Pulmonary artery endothelial cell (primary cell): ENCODE data around the gene RFX8. TPM values are rescaled to one million over a fixed set of nuclear protein-coding genes. Genes with fewer than 3 reads are reported as not detected.
"Not testable (repeated sequence)": the region's sequence is repeated elsewhere in the genome, so short reads cannot be mapped to it uniquely, and the experiment has no call there.

Experiments
- DNase-seq: peaks from one replicate; pipeline ENCODE4 v3.0.0-alpha.2; 2011; ENCODE audit warnings: low read depth, low spot score
- total RNA-seq: library from RNA; depleted of rRNA; stranded (reverse); fragments of >200 nt; gene quantifications from 2 replicates; pipeline ENCODE4 v1.2.3, GENCODE V29; 2014

RFX8 gene
- total RNA-seq, 1 donor from 2014 or later, result 0.66 TPM

DNA sequence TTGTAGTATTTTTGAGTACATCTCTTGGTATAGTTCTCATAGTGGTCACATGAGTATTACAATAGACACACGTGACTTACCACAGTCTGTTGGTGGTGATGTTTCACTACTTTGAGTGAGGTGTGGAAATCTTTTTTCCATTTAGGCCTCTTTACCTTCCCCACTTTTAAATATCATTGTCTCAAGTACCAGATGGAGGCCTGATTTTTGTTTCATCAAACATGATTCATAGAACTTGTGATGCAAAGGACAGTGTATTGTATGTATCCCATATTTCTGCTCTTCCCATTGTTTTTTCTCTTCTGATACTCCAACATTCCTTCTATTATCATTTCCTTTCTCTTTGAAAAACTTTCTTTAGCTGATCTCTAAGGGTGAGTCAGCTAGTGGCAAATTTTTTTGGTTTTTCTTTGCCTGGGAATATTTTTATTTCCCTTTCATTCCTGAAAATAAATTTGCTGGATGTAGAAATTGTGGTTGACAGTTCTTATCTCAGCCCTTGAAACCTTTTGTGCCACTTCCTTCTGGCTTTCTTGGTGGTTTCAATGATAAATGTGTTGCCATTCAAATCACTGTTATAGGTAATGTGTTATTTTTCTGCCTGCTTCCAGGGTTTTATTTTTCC is 32.8 kb downstream of the RFX8 start:
- DNase-seq, result peak; percentile 20

DNA sequence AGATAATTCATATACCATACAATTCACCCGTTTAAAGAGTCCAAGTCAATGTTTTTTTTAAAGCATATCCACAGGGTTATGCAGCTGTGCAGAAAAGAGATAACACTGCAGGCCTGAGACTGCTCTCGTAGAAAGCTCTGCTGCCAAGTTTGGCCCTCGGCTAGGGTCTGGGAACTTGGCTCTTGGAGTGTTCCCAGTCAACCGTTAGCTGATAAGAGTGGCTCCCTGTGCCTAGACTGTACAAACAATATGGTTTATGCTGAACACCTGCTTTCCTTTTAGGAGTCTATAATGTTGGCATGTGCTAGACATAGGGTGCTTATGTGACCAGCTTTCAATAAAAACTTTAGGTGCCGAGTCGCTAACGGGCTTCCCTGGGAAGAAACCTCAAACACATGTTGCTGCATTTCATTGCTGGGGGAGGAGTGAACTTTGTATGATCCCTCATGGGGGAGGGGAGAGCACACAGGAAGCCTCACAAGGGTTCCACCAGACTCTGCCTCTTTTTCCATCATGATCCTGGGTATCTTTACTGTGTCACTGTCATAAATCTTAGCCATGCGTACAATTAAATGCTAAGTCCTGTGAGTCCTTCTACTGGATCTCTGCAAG is 34.7 kb downstream of the RFX8 start:
- DNase-seq, result peak; percentile 46

DNA sequence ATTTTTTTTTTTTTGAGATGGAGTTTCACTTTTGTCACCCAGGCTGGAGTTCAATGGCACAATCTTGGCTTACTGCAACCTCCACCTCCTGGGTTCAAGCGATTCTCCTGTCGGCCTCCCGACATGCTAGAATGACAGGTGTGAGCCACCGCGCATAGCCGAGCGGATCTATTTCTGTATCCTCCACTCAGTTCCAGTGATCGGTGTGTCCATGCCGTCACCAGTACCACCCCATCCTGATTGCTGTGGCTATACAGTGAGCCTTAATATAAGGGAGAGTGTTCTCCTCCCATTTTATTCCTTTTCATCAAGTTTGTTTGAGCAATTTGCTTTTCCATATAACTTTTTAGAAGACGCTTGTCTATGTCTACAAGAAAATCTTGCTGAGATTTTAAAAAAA is 35.2 kb downstream of the RFX8 start:
- no peak for DNase-seq

DNA sequence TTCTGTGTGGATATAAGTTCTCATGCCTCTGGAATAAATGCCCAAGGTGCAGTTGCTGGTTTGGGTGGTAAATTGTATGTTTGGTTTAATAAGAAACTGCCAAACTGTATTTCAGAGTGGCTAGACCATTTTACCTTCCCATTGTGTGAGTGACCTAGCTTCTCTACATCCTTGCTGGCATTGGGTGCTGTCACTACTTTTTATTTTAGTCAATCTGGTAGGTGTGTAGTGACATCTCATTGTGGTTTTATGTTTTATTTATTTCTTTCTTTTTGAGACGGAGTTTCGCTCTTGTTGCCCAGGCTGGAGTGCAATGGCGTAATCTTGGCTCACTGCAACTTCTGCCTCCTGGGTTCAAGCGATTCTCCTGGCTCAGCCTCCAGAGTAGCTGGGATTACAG is 36.4 kb downstream of the RFX8 start:
- DNase-seq, result not testable (repeated sequence)

DNA sequence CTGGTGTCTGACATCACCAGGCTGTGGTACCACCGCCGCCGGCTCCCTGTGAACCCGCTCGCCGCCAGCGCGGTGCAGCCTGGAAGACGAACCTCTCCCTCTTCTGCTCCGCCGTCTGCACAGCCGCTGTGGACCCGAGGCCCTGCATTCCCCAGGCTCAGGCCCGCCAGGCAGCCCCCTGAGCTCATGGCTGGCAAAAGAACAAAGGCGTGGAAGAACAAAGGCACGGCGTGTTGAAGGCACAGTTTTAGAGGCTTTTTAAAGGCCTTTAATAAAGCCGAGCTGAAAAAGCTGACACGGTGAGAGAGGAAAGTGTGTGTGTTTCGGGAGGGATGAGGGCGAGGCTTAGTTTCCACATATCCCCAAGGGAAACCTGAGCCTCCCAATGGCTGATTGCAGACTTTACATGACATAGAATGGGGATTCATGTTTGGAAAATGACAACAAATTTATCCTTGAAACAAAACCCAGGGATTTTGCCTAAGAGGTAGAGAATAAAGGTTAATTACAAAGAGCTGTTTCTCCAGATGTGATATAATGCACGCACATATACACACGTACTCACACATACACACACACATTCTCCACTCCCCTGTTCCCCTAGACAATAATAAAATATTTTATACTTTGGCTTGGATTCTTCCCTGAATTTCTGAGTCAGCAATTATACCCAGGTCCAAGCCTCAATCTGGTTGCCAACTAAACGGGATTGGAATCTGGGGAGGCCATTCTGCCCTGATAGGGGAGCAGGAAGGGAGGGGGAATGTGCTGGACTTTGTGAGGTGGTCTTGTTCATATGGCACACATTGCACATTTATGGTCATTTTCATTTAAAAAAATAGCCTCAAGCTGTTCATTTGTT is 39.7 kb downstream of the RFX8 start:
- no peak for DNase-seq

DNA sequence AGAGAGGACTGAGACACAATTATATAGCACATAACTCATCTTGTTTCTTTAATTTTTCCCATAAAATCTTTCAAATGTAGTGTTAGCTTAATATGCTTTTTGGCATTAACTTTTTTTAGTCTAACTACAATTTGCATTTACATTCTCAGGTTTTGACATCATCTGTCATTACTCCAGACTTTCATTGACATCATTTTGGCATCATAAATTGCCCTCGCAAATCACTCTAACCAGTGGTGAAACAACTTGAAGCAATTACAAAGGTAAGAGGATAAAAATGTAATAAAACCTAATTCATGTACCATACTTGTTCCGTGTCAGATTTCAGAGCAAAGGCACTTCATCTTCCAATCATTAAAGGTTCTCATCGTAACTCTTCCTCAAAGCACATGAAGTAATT is 41.4 kb downstream of the RFX8 start:
- no peak for DNase-seq

DNA sequence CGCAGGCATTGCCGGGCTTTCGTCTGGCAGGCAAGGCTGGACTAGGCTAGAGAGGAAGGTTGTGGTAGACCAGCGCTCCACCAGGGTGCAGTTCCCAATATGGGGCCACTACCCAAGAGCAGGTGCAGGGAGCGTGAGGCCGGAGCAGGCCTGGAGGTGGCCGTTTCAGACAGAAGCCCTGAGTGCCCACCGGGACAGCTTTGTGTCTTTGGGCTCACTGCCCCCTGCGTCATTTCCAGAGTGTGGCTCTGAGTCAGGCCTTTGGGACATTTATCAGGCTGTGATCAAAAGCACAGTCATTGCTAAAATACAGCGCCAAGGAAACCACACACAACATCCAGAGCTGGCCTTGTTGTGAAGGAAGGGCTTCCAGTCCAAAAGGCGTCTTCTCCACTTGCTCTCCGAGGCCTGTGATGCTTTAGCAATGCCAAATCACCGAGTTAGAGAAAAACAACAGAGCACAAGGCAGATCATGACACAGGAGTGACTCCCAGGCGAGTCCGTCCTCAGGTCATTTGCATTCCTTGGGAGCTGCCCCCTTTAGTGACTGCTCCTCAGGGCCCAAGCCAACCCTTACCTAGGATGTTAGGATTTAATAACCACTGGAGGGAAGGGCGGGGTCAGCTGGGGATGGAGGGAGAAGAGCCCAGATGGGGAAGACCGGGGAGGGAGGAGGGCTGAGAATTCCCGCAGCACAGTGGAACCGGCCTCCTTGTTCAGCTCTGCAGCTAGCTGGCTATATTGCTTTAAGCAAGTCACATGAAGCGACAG is 42.3 kb downstream of the RFX8 start:
- DNase-seq, result no peak

DNA sequence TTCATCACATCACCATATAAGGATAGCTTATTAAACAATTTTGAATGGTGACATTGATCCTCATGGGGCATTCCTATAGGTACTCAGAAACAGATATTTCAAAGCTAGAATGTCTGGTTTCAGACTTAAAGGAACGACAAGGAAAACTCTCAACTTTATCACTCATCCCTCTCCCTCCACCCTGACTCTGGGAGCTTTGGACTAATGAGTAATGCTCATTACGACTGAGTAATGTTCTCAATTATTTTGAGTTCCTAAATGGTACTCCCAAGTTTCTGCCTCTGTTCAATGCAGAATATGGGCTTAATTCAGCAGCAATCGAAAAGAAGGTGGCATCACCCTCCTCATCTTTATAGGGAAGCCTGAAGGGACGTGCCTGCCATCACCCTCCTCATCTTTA is 43.4 kb downstream of the RFX8 start:
- no peak for DNase-seq

DNA sequence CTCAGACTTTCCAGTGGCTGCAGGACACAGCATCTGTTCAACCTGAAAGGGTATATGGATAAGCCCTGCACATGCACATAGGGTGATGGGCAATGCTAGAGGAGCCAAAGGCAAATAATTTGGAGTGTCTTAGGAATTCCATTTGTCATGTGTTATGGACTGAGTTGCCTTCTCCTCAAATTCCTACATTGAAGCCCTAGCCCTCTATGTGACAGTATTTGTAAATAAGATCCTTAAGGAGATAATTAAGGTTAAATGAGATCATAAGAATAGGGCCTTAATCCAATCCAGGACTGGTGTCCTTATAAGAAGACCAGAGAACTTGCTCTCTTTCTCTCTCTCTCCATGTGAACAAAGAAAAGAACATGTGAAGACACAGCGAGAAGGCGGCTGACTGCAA is 44.8 kb downstream of the RFX8 start:
- no peak for DNase-seq

DNA sequence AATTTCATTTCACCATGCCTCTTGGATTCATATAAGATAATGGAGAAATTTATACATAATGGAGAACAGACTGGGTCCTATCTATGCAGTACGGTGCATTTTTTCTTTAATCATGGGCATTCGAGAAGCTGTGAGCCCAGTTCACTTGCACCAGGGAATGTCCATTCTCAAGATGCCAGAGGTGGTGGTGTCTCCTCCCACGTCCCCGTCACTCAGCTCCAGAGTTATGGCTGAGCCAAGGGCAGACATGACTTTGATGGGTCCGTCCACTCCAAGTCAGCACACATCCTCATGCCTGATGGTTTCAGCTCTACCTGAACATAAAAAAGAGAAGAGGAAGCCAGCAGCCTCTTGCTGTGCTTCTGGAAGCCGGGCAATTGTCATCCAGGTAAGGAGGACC is 45.5 kb downstream of the RFX8 start:
- DNase-seq, result no peak

DNA sequence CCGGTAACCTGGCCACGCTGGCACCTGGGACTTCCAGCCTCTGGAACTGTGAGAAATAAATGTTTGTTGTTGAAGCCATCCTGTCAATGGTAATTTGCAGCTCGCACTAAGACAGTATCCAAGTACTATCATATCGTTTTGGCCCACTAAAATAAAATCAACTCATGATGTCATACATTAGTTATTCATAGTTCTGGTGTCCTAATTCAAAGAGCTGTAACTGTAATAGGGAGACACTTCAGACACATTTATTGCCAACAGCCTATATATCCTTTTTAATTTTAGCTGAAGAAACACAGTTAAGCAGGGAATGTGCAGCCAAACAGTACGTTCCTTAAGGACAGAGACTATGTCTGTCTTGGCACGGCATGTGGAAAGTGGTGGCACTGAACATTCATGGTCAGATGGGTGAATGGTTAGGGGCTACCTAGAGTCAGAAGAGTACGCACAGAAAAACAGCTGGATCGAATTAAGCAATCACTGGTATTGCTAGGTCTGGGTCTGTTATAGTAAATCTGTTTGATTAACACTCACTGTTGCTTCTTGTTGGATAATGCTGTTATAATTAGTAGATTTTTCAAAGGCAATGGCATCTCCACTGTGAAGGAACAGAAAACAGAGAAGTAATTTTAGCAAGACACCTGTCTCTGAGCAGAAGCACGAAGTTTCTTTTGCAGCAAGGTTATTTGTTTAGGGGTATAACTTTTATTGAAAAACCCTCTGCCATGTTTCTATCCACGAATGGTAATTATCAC is 46.3 kb downstream of the RFX8 start:
- no peak for DNase-seq

DNA sequence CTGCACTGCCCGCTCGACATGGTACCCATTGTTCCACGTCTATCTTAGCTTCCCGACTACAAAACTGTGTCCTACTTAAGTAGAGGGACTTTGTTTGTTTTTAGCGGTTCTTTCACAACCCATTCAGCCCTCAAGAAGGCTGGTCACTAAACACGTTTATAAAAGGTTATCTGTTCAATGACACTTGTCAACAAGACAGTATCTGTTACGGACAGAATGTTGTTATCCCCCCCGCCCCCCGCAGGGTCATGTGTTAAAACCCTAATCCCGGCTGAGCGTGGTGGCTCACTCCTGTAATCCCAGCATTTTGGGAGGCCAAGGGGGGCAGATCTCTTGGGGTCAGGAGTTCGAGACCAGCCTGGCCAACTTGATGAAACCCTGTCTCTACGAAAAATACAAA is 47.2 kb downstream of the RFX8 start:
- DNase-seq, result no peak

DNA sequence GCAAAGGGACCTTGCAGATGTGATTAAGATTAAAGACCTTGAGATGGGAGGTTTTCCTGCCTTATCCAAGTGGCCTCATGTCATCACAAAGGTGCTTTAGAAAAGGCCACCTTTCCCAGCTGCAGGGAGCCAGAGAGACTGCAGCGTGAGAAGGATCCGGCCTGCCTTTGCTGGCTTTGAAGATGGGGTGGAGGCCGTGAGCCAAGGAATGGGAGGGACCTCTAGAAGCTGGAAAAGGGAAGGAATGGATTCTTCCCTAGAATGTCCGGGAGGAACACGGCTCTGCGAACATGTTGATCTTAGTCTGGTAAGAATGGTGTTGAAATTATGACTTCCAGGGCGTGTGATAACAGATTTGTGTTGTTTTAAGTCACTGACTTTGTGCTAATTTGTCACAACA is 47.7 kb downstream of the RFX8 start:
- no peak for DNase-seq

DNA sequence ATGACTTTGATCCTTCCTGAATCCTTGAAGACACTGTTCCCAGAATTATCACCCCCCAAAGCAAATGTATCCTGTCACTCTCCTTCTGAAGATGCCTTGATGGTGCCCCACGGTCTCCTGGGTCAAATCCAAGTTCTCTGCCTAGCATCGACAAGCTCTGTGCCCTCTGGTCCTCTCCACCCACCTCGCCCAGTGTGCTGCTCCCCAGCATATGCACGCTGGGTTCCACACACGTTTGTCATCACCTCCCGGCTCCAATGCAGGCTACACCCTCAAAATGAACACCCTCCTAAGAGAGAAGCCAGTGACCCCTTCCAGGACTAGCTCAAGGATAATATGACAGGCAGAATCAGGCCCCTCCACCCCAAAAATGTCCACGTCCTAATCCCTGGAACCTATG is 48.1 kb downstream of the RFX8 start:
- DNase-seq, result no peak

DNA sequence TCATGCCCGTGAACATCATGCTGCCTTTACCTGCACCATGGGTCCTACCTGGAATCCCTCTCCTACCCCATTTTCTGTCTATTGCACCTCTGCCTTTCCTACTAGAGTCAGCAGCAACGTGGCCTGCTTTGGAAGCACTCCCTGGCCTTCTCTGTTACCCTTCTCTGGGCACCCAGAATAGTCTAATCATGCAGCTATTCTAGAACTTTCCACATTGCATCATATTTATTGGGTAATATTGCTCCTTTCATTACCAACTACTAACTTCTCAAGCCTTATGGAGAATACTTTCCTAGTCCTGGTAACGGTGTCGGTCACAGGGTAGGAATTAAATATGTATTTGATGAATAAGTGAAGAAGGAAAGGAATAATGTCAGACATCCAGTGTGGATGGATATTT is 54.3 kb downstream of the RFX8 start:
- DNase-seq, result no peak

DNA sequence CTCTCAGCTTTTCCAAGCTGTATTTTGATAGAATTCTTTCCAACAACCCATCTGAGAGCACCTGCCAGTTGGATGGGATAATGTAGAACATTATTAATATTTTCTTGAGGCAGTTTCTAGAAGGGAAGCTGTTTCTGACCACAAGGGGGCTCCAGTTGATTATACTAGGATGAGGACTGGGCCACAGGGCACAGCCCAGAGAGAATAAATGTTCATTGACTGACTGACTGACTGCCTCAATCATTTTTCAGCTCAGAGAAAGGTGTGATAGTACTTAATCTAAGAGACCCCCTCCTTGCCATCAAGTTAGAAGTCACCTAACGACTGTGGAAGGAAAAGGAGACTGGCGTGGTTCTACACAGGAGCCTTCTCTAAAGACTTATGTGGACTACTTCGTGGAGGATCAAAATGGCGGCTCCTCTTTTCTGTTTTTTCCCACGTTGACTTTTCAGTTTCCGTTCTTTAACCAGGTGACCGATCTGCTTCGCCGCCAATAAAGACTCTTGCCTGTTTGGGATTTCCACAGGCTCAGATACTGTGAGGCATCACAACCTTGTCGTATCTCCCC is 55.7 kb downstream of the RFX8 start:
- peak; percentile 33 for DNase-seq

DNA sequence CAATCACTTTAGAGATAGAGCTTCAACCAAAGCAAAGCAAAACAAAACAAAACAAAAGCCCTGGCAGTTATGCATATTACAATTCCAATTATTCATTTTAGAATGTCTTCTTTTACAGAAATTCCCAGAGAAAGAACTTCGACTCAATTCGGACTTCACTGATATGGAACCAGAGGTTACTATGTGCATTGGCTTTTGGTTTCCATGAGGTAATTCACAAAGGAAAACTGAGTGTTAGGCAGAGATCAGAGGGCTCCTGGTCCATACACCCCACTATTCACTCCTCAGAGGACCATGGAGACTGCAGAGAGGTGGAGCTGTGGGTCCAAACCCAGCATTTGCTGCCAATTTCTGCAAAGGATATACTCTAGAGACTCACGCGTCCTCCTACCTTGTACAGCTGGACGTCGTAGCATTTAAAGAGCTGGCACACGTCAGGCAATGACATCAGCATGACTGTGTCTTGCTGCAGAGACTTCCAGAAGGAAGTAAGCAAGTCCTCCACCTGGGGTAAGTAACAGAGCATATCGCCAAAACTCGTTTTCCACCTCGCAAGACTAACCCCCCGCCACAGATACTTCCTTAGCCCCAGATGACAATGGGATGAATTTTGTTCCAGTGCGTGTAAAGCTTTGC is 56.3 kb downstream of the RFX8 start:
- DNase-seq, result no peak

DNA sequence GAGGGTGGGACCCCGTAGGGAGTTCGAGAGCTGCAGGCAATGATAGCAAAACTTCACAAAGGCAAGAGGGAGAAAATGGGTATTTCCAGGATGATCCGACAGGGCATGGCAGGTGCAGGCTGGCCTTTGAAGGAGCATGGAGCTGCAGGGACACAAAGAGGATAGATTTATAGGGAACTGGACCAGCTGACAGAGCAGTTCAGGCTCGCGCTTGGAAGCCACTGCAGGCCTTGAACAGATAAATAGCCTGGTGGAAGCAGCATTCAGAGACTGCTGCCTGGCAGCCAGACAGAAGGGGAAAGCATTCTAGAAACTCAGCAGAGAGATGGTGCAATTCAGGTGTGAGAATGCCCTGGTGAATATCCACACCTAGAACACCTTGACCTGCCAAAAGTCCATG is 58.3 kb downstream of the RFX8 start:
- DNase-seq, result no peak

DNA sequence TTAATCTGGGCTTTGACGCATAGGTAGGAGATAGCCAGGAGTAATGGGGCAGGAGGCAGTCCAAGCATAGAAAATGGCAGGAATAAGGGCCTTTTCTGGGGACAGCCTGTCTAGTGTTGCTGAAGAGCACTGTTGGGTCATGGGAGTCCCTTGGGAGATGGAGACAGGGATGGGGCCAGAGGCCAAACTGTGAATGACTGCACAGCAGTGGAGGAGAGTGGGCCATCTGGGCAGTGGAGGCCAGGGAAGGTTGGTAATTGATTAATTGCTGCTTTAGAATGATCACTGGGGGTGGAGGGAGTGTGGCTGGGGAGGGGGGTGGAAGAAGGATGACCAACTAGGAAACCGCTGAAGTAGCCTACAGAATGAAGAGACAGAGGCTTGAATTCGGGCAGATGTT is 59.0 kb downstream of the RFX8 start:
- no peak for DNase-seq

DNA sequence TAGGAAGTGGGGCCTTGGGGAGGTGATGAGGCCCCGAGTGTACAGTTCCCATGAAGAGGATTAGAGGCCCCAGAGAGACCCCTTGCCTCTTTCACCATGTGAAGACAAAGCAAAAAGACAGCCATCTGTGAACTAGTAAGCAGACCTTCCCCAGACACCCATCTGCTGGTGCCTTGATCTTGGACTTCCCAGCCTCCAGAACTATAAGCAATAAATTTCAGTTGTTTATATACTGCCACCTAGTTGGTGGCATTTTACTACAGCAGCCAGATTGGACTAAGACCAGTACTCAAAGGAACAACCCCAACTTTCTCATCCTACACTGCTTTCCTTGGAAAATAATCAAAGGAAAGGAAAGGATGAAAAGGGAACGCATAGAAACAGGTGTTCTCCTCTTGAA is 59.7 kb downstream of the RFX8 start:
- DNase-seq, result no peak
